Activated T-cell treated with anti-CD3 and anti-CD28 coated beads, Interleukin-2, amount 50 U/mL, for 24 hours (primary cell): ENCODE measurements around the gene PDLIM7.

ENCODE experiments used
- DNase-seq: peaks from one replicate; pipeline ENCODE4 v3.0.0-alpha.2; 2020
- H3K27ac Mint-ChIP-seq: 2 replicates; pipeline ENCODE4 v1.8.0; 2020; ENCODE audit warnings: mild to moderate bottlenecking, mixed read lengths
- H3K27me3 Mint-ChIP-seq: 2 replicates; pipeline ENCODE4 v1.8.0; 2020; ENCODE audit warnings: mixed read lengths
- H3K36me3 Mint-ChIP-seq: 2 replicates; pipeline ENCODE4 v1.8.0; 2020; ENCODE audit warnings: low read depth, mixed read lengths
- H3K4me1 Mint-ChIP-seq: 2 replicates; pipeline ENCODE4 v1.8.0; 2020; ENCODE audit warnings: low read depth, mixed read lengths
- H3K4me3 Mint-ChIP-seq: 2 replicates; pipeline ENCODE4 v1.8.0; 2020; ENCODE audit warnings: mild to moderate bottlenecking, moderate library complexity, mixed read lengths
- H3K9me3 Mint-ChIP-seq: 2 replicates; pipeline ENCODE4 v1.8.0; 2020; ENCODE audit warnings: mixed read lengths

Gene PDLIM7

GRCh38 chr5:177483042-177483441 lies 14.4 kb downstream of the PDLIM7 start:
- Mint-ChIP-seq H3K4me3 (no peak overlapping the region), H3K36me3 (peaks cover 22% of the 10 kb centered on the region), H3K27me3 (no peaks in the 10 kb centered on the region), H3K9me3 (no peaks in the 10 kb centered on the region), H3K4me1 (peaks cover 20% of the 10 kb centered on the region), H3K27ac (no peak overlapping the region)
- DNase-seq, result no peak

DNA sequence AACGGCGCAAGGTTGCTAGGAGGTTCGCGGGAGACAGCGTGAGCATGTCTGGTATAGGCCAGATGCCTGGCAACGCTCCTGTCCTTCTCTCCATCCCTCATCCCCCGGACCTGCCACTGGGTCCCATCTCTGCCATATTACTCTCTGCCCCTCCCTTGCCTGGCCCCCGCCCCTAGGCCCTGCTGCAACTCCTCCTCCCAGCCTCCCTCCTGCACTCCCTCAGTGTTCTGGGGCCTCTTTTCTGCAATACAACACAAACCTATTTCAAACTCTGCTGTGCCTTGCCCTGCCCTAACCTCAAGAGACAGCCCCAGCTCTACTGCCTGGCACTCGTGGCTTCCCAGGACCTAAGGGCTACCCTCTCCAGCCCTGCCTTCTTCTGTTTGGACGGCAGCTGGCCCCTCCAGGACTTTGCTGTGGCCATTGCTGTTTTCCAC lies 15.0 kb downstream of the PDLIM7 start:
- H3K9me3 Mint-ChIP-seq, result no peaks in the 10 kb centered on the region
- peaks cover 26% of the 10 kb centered on the region for H3K4me1 Mint-ChIP-seq
- H3K27ac Mint-ChIP-seq, result no peak overlapping the region
- H3K4me3 Mint-ChIP-seq, result no peak overlapping the region
- no peak for DNase-seq
- peaks cover 18% of the 10 kb centered on the region for H3K36me3 Mint-ChIP-seq
- no peaks in the 10 kb centered on the region for H3K27me3 Mint-ChIP-seq

DNA sequence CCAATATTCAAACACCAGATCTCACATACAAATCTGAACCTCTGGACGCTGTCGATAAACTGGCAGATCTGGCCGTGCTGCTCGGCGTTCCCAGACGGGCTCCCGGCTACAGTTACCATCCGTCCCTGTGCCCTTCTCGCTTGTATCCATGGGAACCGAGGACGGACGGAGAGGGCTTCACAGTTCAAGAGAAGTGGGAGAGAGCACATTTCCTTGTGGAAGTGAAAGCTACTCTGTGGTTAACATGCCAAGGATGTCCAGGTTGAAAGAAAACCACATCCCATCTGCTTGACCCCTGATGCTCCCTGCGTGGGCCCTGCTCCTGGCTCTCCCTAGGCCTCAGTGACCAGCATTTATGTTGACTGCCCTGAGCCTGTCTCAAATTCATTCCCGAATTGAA lies 17.6 kb downstream of the PDLIM7 start:
- no peak for DNase-seq
- Mint-ChIP-seq H3K9me3 (no peaks in the 10 kb centered on the region), H3K27ac (peak overlapping the region; percentile 96), H3K36me3 (peaks cover 14% of the 10 kb centered on the region), H3K27me3 (no peaks in the 10 kb centered on the region), H3K4me1 (peaks cover 46% of the 10 kb centered on the region), H3K4me3 (no peak overlapping the region)

DNA sequence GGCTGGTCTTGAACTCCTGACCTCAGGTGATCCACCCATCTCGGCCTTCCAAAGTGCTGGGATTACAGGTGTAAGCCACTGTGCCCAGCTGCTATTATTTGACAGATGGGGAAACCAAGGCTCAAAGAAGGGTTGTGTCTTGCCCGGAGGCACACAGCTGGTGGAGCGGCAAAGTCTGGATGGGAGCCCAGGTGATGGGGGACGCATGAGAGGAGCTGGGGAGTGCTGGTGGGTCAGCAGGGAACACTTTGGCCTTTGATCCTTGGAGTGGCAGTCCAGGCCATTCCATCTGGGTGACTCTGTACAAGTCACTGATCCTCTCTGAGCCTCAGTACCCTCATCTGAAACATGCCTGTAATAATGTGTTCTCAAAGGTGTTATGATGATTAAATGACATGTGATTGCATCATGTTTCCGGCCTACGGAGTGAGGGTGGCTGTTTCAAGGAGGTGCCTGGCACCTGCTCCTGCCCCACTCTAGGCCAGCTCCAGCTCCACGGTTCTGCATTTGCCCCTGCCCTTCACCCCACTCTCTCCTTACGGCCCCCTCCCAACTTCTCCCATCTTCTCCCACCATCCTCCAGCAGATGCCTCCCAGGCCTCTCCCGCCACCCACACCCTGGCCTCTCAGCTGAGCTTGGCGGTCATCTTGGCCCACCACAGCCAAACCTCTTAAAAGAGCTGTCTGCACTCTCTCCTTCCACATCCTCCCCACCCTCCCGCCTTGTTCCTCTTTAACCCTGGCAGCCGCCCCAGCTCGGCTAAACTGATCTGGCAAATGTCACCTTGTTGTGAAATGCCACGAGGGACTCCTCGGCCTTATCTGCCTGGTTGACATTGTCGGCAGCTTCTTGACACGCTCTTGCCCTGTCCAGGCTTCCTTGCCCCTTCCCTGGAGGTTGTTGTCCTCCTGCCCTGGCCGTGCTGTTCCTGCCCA lies 18.4 kb downstream of the PDLIM7 start:
- Mint-ChIP-seq H3K27me3 (peaks cover 3% of the 10 kb centered on the region), H3K27ac (peak overlapping the region; percentile 96)

DNA sequence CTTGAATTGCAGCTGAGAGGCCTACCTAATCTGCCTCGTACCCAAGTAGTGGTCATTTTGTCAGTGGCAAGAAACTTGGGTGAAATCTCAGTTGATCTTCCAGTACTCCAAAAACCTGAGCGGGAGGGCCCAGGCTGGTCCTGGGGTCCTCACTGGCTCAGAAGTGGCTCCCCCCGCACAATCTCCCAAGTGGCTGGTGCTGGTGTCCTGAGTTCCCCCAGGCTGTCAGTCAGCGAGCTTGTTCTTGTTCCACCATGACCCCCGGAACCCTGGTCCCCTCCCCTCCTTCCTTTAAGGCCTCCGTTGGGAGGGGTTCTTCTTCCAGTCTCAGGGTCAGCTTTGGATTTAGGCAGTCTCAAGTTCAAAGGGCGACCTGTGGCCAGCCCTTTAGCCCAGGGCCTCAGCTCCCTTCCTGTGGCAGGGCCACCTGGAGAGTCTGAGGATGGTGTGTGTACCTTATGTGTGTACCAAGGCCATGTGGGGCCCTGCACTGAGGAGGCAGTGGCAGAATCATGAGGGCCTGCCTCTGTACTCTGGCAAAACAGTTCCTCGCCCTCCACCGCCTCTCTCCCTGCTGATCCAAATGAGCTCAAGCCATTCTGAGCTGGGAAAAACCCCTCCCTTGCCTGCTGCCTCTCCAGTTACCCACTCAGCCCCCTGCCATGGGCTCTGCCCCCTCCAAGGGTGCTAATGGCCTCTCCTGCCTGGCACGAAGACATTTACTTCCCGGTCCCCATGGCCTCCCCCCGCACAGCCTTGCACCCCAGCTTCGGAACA lies 19.5 kb downstream of the PDLIM7 start:
- Mint-ChIP-seq H3K4me1 (peaks cover 54% of the 10 kb centered on the region), H3K4me3 (no peak overlapping the region), H3K27ac (peak overlapping the region; percentile 96), H3K27me3 (peaks cover 5% of the 10 kb centered on the region), H3K36me3 (peaks cover 4% of the 10 kb centered on the region), H3K9me3 (no peaks in the 10 kb centered on the region)
- no peak for DNase-seq

More for the DNA sequence above, 18.4 kb downstream of the PDLIM7 start:
- H3K4me1 Mint-ChIP-seq, result peaks cover 52% of the 10 kb centered on the region
- peak; percentile 63 for DNase-seq
- peaks cover 9% of the 10 kb centered on the region for H3K36me3 Mint-ChIP-seq
- no peaks in the 10 kb centered on the region for H3K9me3 Mint-ChIP-seq
- peak overlapping the region; percentile 26 for H3K4me3 Mint-ChIP-seq

- Mint-ChIP-seq H3K27ac (peak overlapping the region; percentile 57), H3K36me3 (peaks cover 8% of the 10 kb centered on the region), H3K4me3 (no peak overlapping the region), H3K27me3 (peaks cover 5% of the 10 kb centered on the region), H3K4me1 (peaks cover 59% of the 10 kb centered on the region), H3K9me3 (no peaks in the 10 kb centered on the region)
- no peak for DNase-seq
These were observed 20.7 kb downstream of the PDLIM7 start for GRCh38 chr5:177476531-177477233.

DNA sequence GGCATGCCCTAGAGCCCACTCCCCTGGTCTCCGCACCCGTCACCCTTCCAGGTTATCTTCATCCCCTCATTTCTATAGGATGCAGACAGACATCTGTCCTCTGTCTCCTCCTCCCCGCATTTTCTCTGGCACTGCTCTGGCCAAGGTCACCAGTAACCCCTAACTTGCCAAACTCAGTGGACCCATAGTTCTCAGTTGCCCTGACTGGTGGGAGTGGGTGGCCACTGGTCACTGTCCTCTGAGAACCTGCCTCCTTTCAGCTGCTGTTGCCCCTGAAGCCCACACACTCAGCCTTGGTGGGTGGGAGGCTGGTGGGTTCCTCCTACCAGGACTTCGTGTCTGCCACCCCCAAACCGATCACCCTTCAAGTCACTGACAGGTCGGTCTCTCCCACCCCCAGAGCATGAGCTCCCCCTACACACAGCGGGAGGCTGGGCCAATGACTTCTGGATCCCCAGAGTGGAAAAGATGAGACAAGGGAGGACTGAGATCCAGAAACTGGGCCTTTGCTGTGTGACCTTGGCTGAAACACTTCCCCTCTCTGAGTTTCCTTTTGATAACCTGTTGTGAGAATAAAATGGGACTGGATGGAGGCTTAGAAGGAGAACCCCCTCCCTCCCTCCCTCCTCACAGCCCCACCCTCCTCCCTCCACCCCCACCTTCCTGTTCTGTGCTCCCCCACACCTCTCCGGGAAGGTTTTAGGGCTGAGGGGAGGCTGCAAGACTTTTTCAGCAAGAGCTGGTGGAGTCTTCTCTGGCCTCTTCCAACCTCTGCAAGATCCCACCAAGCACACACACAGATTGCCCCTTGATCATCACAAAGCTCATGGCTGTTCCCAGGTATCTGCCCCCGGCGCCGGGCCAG lies 21.6 kb downstream of the PDLIM7 start:
- H3K36me3 Mint-ChIP-seq, result peaks cover 10% of the 10 kb centered on the region
- peaks cover 66% of the 10 kb centered on the region for H3K4me1 Mint-ChIP-seq
- H3K27ac Mint-ChIP-seq, result peak overlapping the region; percentile 62
- peaks cover 5% of the 10 kb centered on the region for H3K27me3 Mint-ChIP-seq
- H3K4me3 Mint-ChIP-seq, result peak overlapping the region; percentile 5
- H3K9me3 Mint-ChIP-seq, result no peaks in the 10 kb centered on the region
- no peak for DNase-seq

GRCh38 chr5:177474846-177475562 lies 22.4 kb downstream of the PDLIM7 start:
- peak overlapping the region; percentile 62 for H3K27ac Mint-ChIP-seq
- H3K27me3 Mint-ChIP-seq, result peaks cover 5% of the 10 kb centered on the region
- DNase-seq, result no peak
- H3K4me3 Mint-ChIP-seq, result peak overlapping the region; percentile 72
- H3K4me1 Mint-ChIP-seq, result peaks cover 69% of the 10 kb centered on the region
- peaks cover 16% of the 10 kb centered on the region for H3K36me3 Mint-ChIP-seq
- H3K9me3 Mint-ChIP-seq, result no peaks in the 10 kb centered on the region

DNA sequence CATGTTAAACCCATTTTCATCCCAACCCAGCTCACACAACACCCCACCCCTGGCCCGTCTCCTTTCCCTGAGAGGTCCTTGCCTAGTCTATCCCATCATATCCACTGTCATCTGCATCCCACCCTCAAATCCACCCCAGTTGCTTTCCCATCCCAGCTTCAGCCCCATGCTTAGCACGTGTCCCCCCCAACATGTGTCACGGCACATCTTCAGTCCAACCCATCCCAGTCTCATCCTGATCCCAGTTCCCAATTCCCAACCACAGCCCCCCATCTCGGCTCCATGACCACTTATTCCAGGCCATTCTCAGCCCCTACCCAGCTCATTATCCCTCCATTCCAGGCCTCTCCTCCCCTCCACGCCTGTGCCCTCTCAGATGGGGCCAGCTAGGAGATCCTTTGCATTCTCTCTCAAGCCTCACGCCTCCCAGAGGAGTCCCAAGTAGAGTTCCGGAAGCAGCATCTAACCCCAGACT lies 23.4 kb downstream of the PDLIM7 start:
- no peak for DNase-seq
- peak overlapping the region; percentile 72 for H3K4me3 Mint-ChIP-seq
- peaks cover 20% of the 10 kb centered on the region for H3K36me3 Mint-ChIP-seq
- H3K4me1 Mint-ChIP-seq, result peaks cover 60% of the 10 kb centered on the region
- peaks cover 5% of the 10 kb centered on the region for H3K27me3 Mint-ChIP-seq
- H3K27ac Mint-ChIP-seq, result peak overlapping the region; percentile 50
- no peaks in the 10 kb centered on the region for H3K9me3 Mint-ChIP-seq

GRCh38 chr5:177473443-177474001 lies 23.9 kb downstream of the PDLIM7 start, which contains the start of gene DBN1:
Gene DBN1, minus strand, starts transcription at chr5:177473634. Its CDS starts 113 bp downstream, at chr5:177473521.
- Mint-ChIP-seq H3K36me3 (peaks cover 20% of the 10 kb centered on the region), H3K27me3 (peaks cover 5% of the 10 kb centered on the region), H3K4me1 (peaks cover 54% of the 10 kb centered on the region), H3K27ac (peak within 1 kb of the TSS; percentile 82), H3K4me3 (peak within 1 kb of the TSS; percentile 78), H3K9me3 (no peaks in the 10 kb centered on the region)
- no peak for DNase-seq

- H3K27ac Mint-ChIP-seq, result peak overlapping the region; percentile 82
- peak overlapping the region; percentile 78 for H3K4me3 Mint-ChIP-seq
- peaks cover 25% of the 10 kb centered on the region for H3K36me3 Mint-ChIP-seq
- peaks cover 48% of the 10 kb centered on the region for H3K4me1 Mint-ChIP-seq
- peak; percentile 80 for DNase-seq
- no peaks in the 10 kb centered on the region for H3K9me3 Mint-ChIP-seq
- H3K27me3 Mint-ChIP-seq, result peaks cover 5% of the 10 kb centered on the region
These were observed 24.7 kb downstream of the PDLIM7 start for GRCh38 chr5:177472460-177473442.
